Left lung (tissue), 10 donors: ENCODE data around the gene GLRA2. TPM values are rescaled to one million over a fixed set of nuclear protein-coding genes. Genes with fewer than 3 reads are reported as not detected.

Source experiments
- ATAC-seq: fragments of 200-7000 bp; cut with Tn5 transposase; one replicate; pipeline ENCODE4 v1.9.1; 2020; ENCODE audit warnings: moderate library complexity
- DNase-seq, 4 donors: peaks; one replicate each; pipeline ENCODE4 v3.0.0-alpha.2; 2013 to 2020
- H3K27ac ChIP-seq, 2 donors: fragments of 200-600 bp; sonication (generic) in 1 of 2; one replicate each; pipeline versions ENCODE4 v1.5.0 to v1.8.0; 2020 to 2021
- H3K27me3 ChIP-seq, 2 donors: fragments of 200-600 bp; sonication (generic) in 1 of 2; one replicate each; pipeline versions ENCODE4 v1.5.0 to v1.8.0; 2020 to 2021
- H3K36me3 ChIP-seq, 2 donors: fragments of 200-600 bp; sonication (generic) in 1 of 2; one replicate each; pipeline versions ENCODE4 v1.5.0 to v1.8.0; 2020 to 2021
- H3K4me1 ChIP-seq, 2 donors: fragments of 200-600 bp; one replicate each; pipeline ENCODE4 v1.8.0; 2021
- H3K4me3 ChIP-seq, 2 donors: fragments of 200-600 bp; sonication (generic) in 1 of 2; one replicate each; pipeline versions ENCODE4 v1.5.0 to v1.8.0; 2020 to 2021; ENCODE audit warnings: mild to moderate bottlenecking in 1 of 2
- H3K9me3 ChIP-seq, 2 donors: fragments of 200-600 bp; sonication (generic) in 1 of 2; one replicate each; pipeline versions ENCODE4 v1.5.0 to v1.8.0; 2020 to 2021
- CTCF ChIP-seq, 2 donors: fragments of 200-600 bp; sonication (generic) in 1 of 2; IDR thresholded peaks; one replicate each; pipeline versions ENCODE4 v1.5.0 to v1.8.0; 2021; ENCODE audit warnings: antibody characterized with exemption in 2 of 2
- intact Hi-C, 2 donors: fragments of 100-400 bp; cut with DNase I; formaldehyde crosslinking; loops; one replicate each; pipeline versions ENCODE4 v1.11.2 to v1.14.2; 2022
- polyA plus RNA-seq, 6 donors: library from polyadenylated mRNA; unstranded; fragments of 120-200 nt; gene quantifications; one replicate each; pipeline ENCODE4 v1.2.1, GENCODE V29; 2013; ENCODE audit not compliant: insufficient read length in 6 of 6
- total RNA-seq, 2 donors: library from RNA; stranded (reverse); fragmentation: NEBNext Ultra II Directional; extraction: Animal tissue kit (Norgen Biotek cat#: 25700); gene quantifications; one replicate each; pipeline ENCODE4 v1.2.1, GENCODE V29; 2021
- donor health status: DM: no; HTN: yes; CAD: no.
- donor health status: DM: no; HTN: no; CAD: no.

The GLRA2 gene
- total and polyA plus RNA-seq, 8 donors = 0.18 to 0.33 (median 0.21) TPM; not detected in 2

DNA sequence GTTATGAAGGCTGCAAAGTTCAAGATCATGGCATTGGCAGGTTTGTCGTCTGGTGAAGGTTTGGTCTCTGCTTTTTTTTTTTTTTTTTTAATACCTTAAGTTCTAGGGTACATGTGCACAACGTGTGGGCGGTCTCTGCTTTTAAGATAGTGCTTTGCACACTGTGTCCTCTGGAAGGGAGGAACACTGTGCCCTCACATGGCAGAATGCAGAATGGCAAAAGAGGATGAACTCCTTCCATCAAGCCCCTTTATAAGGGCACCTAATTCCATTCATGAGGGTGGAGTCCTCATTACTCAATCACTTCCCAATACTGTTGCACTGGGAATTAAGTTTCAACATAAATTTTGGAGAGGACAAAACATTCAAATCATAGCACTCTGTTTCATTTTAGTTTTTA, 101.4 kb downstream of the GLRA2 start:
- intact Hi-C loops = no loop called here

DNA sequence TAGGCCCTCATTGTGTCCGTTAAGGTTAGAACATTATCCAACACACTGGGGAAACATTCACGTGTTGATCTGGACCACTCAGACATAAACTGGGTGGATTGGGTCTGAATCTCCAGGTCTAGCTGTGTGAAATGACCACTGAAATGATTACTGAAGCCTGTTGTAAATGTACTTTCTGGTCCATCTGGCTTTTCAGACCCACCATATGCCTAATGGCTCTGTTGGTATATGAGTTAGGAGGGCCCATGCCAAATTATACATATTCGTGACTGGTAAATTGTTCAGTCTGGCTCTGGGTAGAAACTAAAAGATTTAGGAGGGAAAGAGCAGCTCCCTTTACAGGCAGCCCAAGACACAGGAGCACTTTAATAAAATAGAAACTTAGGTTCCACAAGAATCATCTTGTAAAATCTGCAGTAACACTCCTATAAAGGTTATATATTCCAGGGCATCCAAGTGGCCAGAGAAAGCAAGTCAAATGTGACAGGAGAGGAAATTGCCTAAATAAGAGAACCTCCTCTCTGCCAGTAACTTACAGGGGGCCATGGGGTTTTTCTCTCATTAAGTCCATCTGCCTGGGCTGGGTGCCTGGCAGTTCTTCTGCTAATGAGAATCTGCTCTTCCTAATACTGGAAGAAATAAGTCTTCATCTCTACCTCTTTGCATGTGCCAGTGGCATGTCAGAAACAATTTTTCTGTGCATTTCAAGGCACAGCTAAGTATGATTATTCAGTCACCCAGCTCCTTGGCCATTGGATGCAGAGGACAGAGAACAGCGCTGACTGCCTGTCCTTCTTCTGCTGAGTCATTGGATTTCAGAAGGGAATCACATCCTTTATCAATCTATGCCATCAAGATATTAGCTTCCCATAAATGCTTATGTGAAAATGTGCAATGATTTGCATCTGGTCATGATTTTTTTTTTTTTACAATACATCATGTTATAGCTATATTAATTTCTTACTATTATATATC, 112.6 kb downstream of the GLRA2 start:
- TF ChIP-seq CTCF (IDR thresholded peaks at IDR 0.05) = no peak
- H3K9me3 ChIP-seq = no peaks in the 10 kb centered on the region
- ATAC-seq (no peak), DNase-seq (no peak)
- intact Hi-C loops = no loop called here
- H3K4me1 ChIP-seq = no peaks in the 10 kb centered on the region
- H3K4me3 ChIP-seq = no peak overlapping the region
- H3K27me3 ChIP-seq = no peaks in the 10 kb centered on the region
- H3K27ac ChIP-seq = no peak overlapping the region
- H3K36me3 ChIP-seq = no peaks in the 10 kb centered on the region

More for the DNA sequence above, 101.4 kb downstream of the GLRA2 start:
- ATAC-seq = no peak
- DNase-seq = no peak
- Histone ChIP-seq H3K27ac (no peak overlapping the region), H3K36me3 (no peaks in the 10 kb centered on the region), H3K9me3 (no peaks in the 10 kb centered on the region), H3K4me3 (no peak overlapping the region), H3K4me1 (no peaks in the 10 kb centered on the region), H3K27me3 (no peaks in the 10 kb centered on the region)
- TF ChIP-seq CTCF (IDR thresholded peaks at IDR 0.05) = no peak

- Histone ChIP-seq H3K27me3 (no peaks in the 10 kb centered on the region), H3K9me3 (no peaks in the 10 kb centered on the region), H3K4me3 (no peak overlapping the region), H3K27ac (no peak overlapping the region), H3K4me1 (no peaks in the 10 kb centered on the region), H3K36me3 (no peaks in the 10 kb centered on the region)
- ATAC-seq = no peak
- no peak for DNase-seq
- TF ChIP-seq CTCF (IDR thresholded peaks at IDR 0.05) = no peak
- intact Hi-C loops = no loop called here
Observed at GRCh38 chrX:14660970-14661369, 131.6 kb downstream of the GLRA2 start.

GRCh38 chrX:14670819-14671218, 141.5 kb downstream of the GLRA2 start:
- ATAC-seq (no peak), DNase-seq (no peak)
- no peak overlapping the region for H3K27ac ChIP-seq
- no peaks in the 10 kb centered on the region for H3K36me3 ChIP-seq
- H3K27me3 ChIP-seq = no peaks in the 10 kb centered on the region
- no peaks in the 10 kb centered on the region for H3K9me3 ChIP-seq
- no peaks in the 10 kb centered on the region for H3K4me1 ChIP-seq
- intact Hi-C loops = no loop called here
- TF ChIP-seq CTCF (IDR thresholded peaks at IDR 0.05) = no peak
- H3K4me3 ChIP-seq = no peak overlapping the region

DNA sequence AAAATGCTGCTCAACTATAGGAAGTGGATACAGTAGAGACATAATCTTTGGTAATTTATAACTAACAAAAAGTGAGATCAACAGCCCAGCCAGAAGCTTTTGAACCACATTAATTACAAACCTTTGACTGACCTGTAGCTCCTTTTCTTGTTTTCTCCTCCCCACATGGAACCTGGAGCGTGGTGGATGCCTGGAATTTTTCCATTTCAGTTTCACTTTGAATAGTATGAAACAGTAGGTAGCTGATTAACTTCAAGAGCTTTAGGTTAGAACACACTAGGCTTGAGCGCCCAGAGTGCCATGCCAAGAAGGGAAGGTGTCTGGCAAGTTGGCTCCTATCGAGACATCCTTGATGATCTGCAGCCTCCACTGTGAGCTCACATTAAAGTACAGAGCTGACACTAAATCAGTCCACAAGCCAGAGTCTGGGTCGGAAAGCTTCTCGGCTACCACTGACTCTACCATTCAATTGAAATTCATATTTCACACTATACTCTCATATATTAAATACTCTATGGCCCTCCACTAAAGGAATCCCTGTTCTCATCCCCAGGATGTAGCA, 143.4 kb downstream of the GLRA2 start:
- DNase-seq (no peak), ATAC-seq (no peak)
- H3K27me3 ChIP-seq = no peaks in the 10 kb centered on the region
- intact Hi-C loops = no loop called here
- no peak overlapping the region for H3K27ac ChIP-seq
- TF ChIP-seq CTCF (IDR thresholded peaks at IDR 0.05) = no peak
- no peak overlapping the region for H3K4me3 ChIP-seq
- no peaks in the 10 kb centered on the region for H3K36me3 ChIP-seq
- no peaks in the 10 kb centered on the region for H3K4me1 ChIP-seq
- H3K9me3 ChIP-seq = no peaks in the 10 kb centered on the region
